PFSK-1 (cell line): Measurements from ENCODE around the gene FLT4.

Source experiments
- POLR2AphosphoS5 ChIP-seq: IDR thresholded peaks from 2 replicates; pipeline ENCODE4 v1.6.1; 2012; ENCODE audit warnings: low read depth, mild to moderate bottlenecking, control low read depth, low read length, moderate library complexity
- REST ChIP-seq, 2 experiments: IDR thresholded peaks; 2 replicates each; pipeline versions ENCODE4 v1.6.1 to v1.8.0; 2011 to 2012; ENCODE audit warnings: low read depth in 2 of 2, low read length in 2 of 2, control low read depth in 1 of 2, inconsistent platforms in 1 of 2, mild to moderate bottlenecking in 1 of 2, moderate library complexity in 1 of 2; ENCODE audit not compliant: insufficient read depth in 1 of 2
- SIN3A ChIP-seq: IDR thresholded peaks from 2 replicates; pipeline ENCODE4 v1.6.1; 2012; ENCODE audit warnings: mild to moderate bottlenecking, low read length, moderate library complexity, borderline replicate concordance; ENCODE audit not compliant: insufficient read depth
- TAF1 ChIP-seq: IDR thresholded peaks from 2 replicates; pipeline ENCODE4 v1.6.1; 2012; ENCODE audit warnings: low read length, control low read depth, borderline replicate concordance; ENCODE audit not compliant: insufficient read depth

GRCh38 chr5:180612683-180613082, 36.7 kb downstream of the FLT4 start:
- TF ChIP-seq REST (IDR thresholded peaks at IDR 0.05; ENCODE audit: insufficient read depth in 1 of 2, low read depth in 2 of 2, low read length in 2 of 2) (no peak), POLR2AphosphoS5 (no peak), SIN3A (no peak), TAF1 (no peak)
